Measurements from ENCODE around the gene SRD5A2.

DNA sequence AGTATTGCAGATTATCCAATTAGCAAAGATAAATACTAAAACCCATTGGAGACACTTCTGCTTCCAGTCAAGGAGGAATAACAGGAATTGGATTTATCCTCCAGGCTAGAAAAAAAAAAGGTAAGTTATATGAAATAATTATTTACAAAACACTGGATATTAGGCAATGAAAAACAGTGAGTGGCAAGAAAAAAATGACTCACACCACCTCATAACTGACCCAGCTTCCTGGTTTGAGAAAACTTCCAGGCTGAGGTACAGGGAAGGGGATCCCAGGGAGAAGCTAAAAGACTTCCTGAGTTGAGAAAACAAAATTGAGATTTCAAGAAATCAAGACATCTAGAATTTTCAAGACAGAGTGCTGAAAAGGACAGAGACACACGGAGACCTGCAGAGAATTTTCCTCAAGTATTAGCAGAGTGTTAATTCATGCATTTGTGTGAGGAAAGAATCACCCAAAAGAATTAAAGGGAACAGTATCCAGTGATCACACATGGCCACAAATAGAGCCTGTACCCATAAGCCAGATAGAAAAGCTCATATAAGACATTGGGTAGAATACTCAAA, 17.4 kb downstream of the SRD5A2 start:
- TF ChIP-seq, protein P1, sequence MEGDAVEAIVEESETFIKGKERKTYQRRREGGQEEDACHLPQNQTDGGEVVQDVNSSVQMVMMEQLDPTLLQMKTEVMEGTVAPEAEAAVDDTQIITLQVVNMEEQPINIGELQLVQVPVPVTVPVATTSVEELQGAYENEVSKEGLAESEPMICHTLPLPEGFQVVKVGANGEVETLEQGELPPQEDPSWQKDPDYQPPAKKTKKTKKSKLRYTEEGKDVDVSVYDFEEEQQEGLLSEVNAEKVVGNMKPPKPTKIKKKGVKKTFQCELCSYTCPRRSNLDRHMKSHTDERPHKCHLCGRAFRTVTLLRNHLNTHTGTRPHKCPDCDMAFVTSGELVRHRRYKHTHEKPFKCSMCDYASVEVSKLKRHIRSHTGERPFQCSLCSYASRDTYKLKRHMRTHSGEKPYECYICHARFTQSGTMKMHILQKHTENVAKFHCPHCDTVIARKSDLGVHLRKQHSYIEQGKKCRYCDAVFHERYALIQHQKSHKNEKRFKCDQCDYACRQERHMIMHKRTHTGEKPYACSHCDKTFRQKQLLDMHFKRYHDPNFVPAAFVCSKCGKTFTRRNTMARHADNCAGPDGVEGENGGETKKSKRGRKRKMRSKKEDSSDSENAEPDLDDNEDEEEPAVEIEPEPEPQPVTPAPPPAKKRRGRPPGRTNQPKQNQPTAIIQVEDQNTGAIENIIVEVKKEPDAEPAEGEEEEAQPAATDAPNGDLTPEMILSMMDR (conservative IDR thresholded peaks at IDR 0.05), result no peak
- no peak for TF ChIP-seq ZFX (IDR thresholded peaks at IDR 0.05)
